ENCODE results near the gene PRMT1. TPM values are rescaled to one million over a fixed set of nuclear protein-coding genes. Genes with fewer than 3 reads are reported as not detected.

Gene PRMT1
- total and polyA plus RNA-seq, 2 donors from 2014 or later: 119 to 131 TPM

GRCh38 chr19:49654581-49654980, 22.5 kb upstream of the PRMT1 start:
- Histone ChIP-seq H3K36me3 (ENCODE audit: control insufficient read depth in 2 of 3, insufficient read depth in 3 of 3, low read length in 3 of 3) (peaks cover 2 to 44% (median 20%) of the 10 kb centered on the region in 3 donors), H3K9me3 (ENCODE audit: control insufficient read depth in 2 of 3, insufficient read depth in 1 of 3, low read length in 3 of 3) (no peaks in the 10 kb centered on the region), H3K9ac (ENCODE audit: low read length in 3 of 3) (no peak overlapping the region), H3K4me3 (ENCODE audit: low read length in 3 of 3) (no peak overlapping the region), H3K4me1 (ENCODE audit: control insufficient read depth in 2 of 3, insufficient read depth in 2 of 3, low read depth in 1 of 3, low read length in 3 of 3) (no peaks in the 10 kb centered on the region), H3K27ac (ENCODE audit: low read depth in 2 of 2, low read length in 2 of 2) (no peak overlapping the region), H3K27me3 (ENCODE audit: control insufficient read depth, insufficient read depth, low read length) (no peaks in the 10 kb centered on the region)
- FAIRE-seq: no peak
- no peak for TF ChIP-seq CTCF (IDR thresholded peaks at IDR 0.05; ENCODE audit: borderline replicate concordance, extremely low read depth, insufficient read depth)
- intact Hi-C loops (cut with DNase I): no loop called here
- DNase-seq: no peak

DNA sequence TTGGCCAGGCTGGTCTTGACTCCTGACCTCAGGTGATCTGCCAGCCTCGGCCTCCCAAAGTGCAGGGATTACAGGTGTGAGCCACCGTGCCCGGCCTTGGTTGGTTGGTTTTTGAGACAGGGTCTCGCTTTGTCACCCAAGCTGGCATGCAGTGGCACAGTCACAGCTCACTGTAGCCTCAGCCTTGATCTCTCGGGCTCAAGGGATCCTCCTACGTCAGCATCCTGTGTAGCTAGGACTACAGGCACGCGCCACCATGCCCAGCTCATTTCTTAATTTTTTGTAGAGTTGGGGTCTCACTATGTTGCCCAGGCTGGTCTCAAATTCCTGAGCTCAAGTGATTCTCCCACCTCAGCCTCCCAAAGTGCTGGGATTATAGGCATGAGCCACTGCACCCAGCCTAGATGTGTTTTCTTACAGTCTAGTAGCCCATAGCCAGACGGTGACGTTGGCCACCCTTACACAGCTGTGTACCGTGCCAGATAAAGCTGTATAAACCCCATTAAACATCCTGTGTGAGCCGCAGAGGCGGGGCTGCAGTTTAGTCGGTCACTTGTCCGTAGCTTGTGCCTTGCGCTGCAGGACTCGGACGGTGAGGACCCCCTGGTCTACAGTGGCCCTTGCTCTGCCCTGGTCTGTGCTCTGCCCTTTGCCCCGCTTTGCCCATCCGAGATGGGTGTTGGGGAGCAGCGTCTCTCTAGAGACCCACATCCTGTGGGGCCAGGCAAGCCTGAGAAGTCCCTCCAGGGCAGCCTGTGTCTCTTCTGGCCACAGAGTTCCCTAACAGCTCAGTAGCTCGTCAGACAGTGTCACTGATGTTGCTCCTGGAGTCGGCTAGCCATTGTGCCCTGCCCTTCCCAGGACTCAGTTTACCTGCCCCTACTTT, 21.3 kb upstream of the PRMT1 start:
- H3K27ac ChIP-seq (ENCODE audit: low read depth in 2 of 2, low read length in 2 of 2): no peak overlapping the region
- no peak for TF ChIP-seq CTCF (IDR thresholded peaks at IDR 0.05; ENCODE audit: borderline replicate concordance, extremely low read depth, insufficient read depth)
- intact Hi-C loops (cut with DNase I): no loop called here
- DNase-seq: no peak
- H3K4me3 ChIP-seq (ENCODE audit: low read length in 3 of 3): no peak overlapping the region
- no peak overlapping the region for H3K9ac ChIP-seq (ENCODE audit: low read length in 3 of 3)
- peaks cover 2 to 41% (median 22%) of the 10 kb centered on the region in 3 donors for H3K36me3 ChIP-seq (ENCODE audit: control insufficient read depth in 2 of 3, insufficient read depth in 3 of 3, low read length in 3 of 3)
- no peaks in the 10 kb centered on the region for H3K9me3 ChIP-seq (ENCODE audit: control insufficient read depth in 2 of 3, insufficient read depth in 1 of 3, low read length in 3 of 3)
- no peaks in the 10 kb centered on the region for H3K4me1 ChIP-seq (ENCODE audit: control insufficient read depth in 2 of 3, insufficient read depth in 2 of 3, low read depth in 1 of 3, low read length in 3 of 3)
- no peaks in the 10 kb centered on the region for H3K27me3 ChIP-seq (ENCODE audit: control insufficient read depth, insufficient read depth, low read length)
- FAIRE-seq: no peak

- no peak for DNase-seq
- no peak overlapping the region for H3K27ac ChIP-seq (ENCODE audit: low read depth in 2 of 2, low read length in 2 of 2)
- FAIRE-seq: no peak
- intact Hi-C loops (cut with DNase I): no loop called here
- H3K4me3 ChIP-seq (ENCODE audit: low read length in 3 of 3): no peak overlapping the region
- H3K36me3 ChIP-seq (ENCODE audit: control insufficient read depth in 2 of 3, insufficient read depth in 3 of 3, low read length in 3 of 3): peaks cover 2 to 47% (median 24%) of the 10 kb centered on the region in 3 donors
- no peak for TF ChIP-seq CTCF (IDR thresholded peaks at IDR 0.05; ENCODE audit: borderline replicate concordance, extremely low read depth, insufficient read depth)
- H3K4me1 ChIP-seq (ENCODE audit: control insufficient read depth in 2 of 3, insufficient read depth in 2 of 3, low read depth in 1 of 3, low read length in 3 of 3): no peaks in the 10 kb centered on the region
- H3K9ac ChIP-seq (ENCODE audit: low read length in 3 of 3): no peak overlapping the region
- no peaks in the 10 kb centered on the region for H3K9me3 ChIP-seq (ENCODE audit: control insufficient read depth in 2 of 3, insufficient read depth in 1 of 3, low read length in 3 of 3)
- no peaks in the 10 kb centered on the region for H3K27me3 ChIP-seq (ENCODE audit: control insufficient read depth, insufficient read depth, low read length)
Measured at GRCh38 chr19:49656456-49657109, 20.5 kb upstream of the PRMT1 start.

Measured in kidney (tissue), 14 donors.